Smooth muscle cell (in vitro differentiated cells): ENCODE data around the gene NDRG4. TPM values are rescaled to one million over a fixed set of nuclear protein-coding genes. Genes with fewer than 3 reads are reported as not detected.

Experiments used
- DNase-seq: peaks from one replicate; lab custom pipeline; 2025; ENCODE audit not compliant: unreplicated experiment; lab: John Stamatoyannopoulos, UW
- H2AFZ ChIP-seq: fragments of 200-600 bp; sonication (generic); 2 replicates; pipeline ENCODE4 v1.6.0; 2016; ENCODE audit warnings: antibody characterized with exemption, low read depth, mild to moderate bottlenecking
- H3F3A ChIP-seq: fragments of 200-600 bp; sonication (generic); 2 replicates; pipeline ENCODE4 v1.6.0; 2017; ENCODE audit warnings: antibody characterized with exemption, low read depth
- H3K27ac ChIP-seq: fragments of 200-600 bp; sonication (generic); 2 replicates; pipeline ENCODE4 v1.5.1; 2016; ENCODE audit warnings: low read depth, mild to moderate bottlenecking
- H3K27me3 ChIP-seq: fragments of 200-600 bp; sonication (generic); 2 replicates; pipeline ENCODE4 v1.6.1; 2016; ENCODE audit warnings: low read depth, mild to moderate bottlenecking
- H3K36me3 ChIP-seq: fragments of 200-600 bp; sonication (generic); 2 replicates; pipeline ENCODE4 v1.5.1; 2016; ENCODE audit warnings: low read depth
- H3K4me1 ChIP-seq: fragments of 200-600 bp; sonication (generic); 2 replicates; pipeline ENCODE4 v1.5.1; 2016; ENCODE audit warnings: low read depth
- H3K4me2 ChIP-seq: fragments of 200-600 bp; sonication (generic); 2 replicates; pipeline ENCODE4 v1.6.0; 2016; ENCODE audit warnings: mild to moderate bottlenecking
- H3K4me3 ChIP-seq: fragments of 200-600 bp; sonication (generic); 2 replicates; pipeline ENCODE4 v1.5.1; 2016; ENCODE audit warnings: mild to moderate bottlenecking
- H3K79me2 ChIP-seq: fragments of 200-600 bp; sonication (generic); 2 replicates; pipeline ENCODE4 v1.6.0; 2016; ENCODE audit warnings: low read depth, mild to moderate bottlenecking
- H3K9ac ChIP-seq: fragments of 200-600 bp; sonication (generic); 2 replicates; pipeline ENCODE4 v1.6.0; 2016; ENCODE audit warnings: low read depth
- H3K9me3 ChIP-seq: fragments of 200-600 bp; sonication (generic); replicated peaks from 2 replicates; pipeline ENCODE4 v1.5.1; 2016; ENCODE audit warnings: low read depth
- H4K20me1 ChIP-seq: fragments of 200-600 bp; sonication (generic); 2 replicates; pipeline ENCODE4 v1.6.0; 2016; ENCODE audit warnings: low read depth
- CTCF ChIP-seq: fragments of 200-600 bp; sonication (generic); IDR thresholded peaks from 2 replicates; pipeline ENCODE4 v1.5.1; 2017; ENCODE audit warnings: borderline replicate concordance, mild to moderate bottlenecking, antibody characterized with exemption; ENCODE audit not compliant: insufficient read depth, poor library complexity, severe bottlenecking
- WGBS: methylation state at CpG from one replicate; pipeline ENCODE4 v1.1.7; 2016; ENCODE audit warnings: low lambda C conversion rate; 5-methylcytosine and 5-hydroxymethylcytosine counted together
- polyA plus RNA-seq: library from polyadenylated mRNA; unstranded; fragments of >200 nt; fragmentation: Nextera tagmentation; extraction: Ambion mirVana; gene quantifications from 2 replicates; pipeline ENCODE4 v1.2.1, GENCODE V29; 2016
- total RNA-seq: library from RNA; depleted of rRNA; stranded (reverse); fragments of >200 nt; gene quantifications from 2 replicates; pipeline ENCODE4 v1.2.3, GENCODE V29; 2014

Gene NDRG4
- total and polyA plus RNA-seq, 2 experiments from 2014 or later = 9.9 to 23.0 TPM

GRCh38 chr16:58509256-58510096 is 9.5 kb downstream of the NDRG4 start:
- no peak overlapping the region for H3K9ac ChIP-seq
- peaks cover 4% of the 10 kb centered on the region for H3K4me1 ChIP-seq
- no peaks in the 10 kb centered on the region for H3F3A ChIP-seq
- H3K79me2 ChIP-seq = no peaks in the 10 kb centered on the region
- no peak for DNase-seq
- H3K4me2 ChIP-seq = no peak overlapping the region
- WGBS = 95% methylated on average over 9 of the region's 9 CpGs
- no peaks in the 10 kb centered on the region for H3K36me3 ChIP-seq
- no peak overlapping the region for H3K27ac ChIP-seq
- no peak for TF ChIP-seq CTCF
- no peaks in the 10 kb centered on the region for H3K27me3 ChIP-seq
- H4K20me1 ChIP-seq = no peaks in the 10 kb centered on the region
- no peak overlapping the region for H3K4me3 ChIP-seq
- H3K9me3 ChIP-seq = no peaks in the 10 kb centered on the region
- H2AFZ ChIP-seq = no peak overlapping the region

GRCh38 chr16:58510097-58510775 is 10.3 kb downstream of the NDRG4 start:
- Histone ChIP-seq H3K4me1 (peaks cover 10% of the 10 kb centered on the region), H3K4me3 (no peak overlapping the region), H2AFZ (no peak overlapping the region), H3K27me3 (no peaks in the 10 kb centered on the region), H3K9ac (no peak overlapping the region), H3K9me3 (no peaks in the 10 kb centered on the region), H3F3A (no peaks in the 10 kb centered on the region), H3K27ac (no peak overlapping the region), H3K79me2 (no peaks in the 10 kb centered on the region), H3K36me3 (no peaks in the 10 kb centered on the region), H3K4me2 (no peak overlapping the region), H4K20me1 (no peaks in the 10 kb centered on the region)
- no peak for TF ChIP-seq CTCF
- 91% methylated on average over 18 of the region's 18 CpGs for WGBS
- no peak for DNase-seq

GRCh38 chr16:58510776-58511628 is 11.1 kb downstream of the NDRG4 start:
- H3K4me2 ChIP-seq = no peak overlapping the region
- no peaks in the 10 kb centered on the region for H4K20me1 ChIP-seq
- no peak for TF ChIP-seq CTCF
- H3F3A ChIP-seq = no peaks in the 10 kb centered on the region
- H3K4me1 ChIP-seq = peaks cover 10% of the 10 kb centered on the region
- no peaks in the 10 kb centered on the region for H3K27me3 ChIP-seq
- no peak overlapping the region for H3K27ac ChIP-seq
- H3K9me3 ChIP-seq = no peaks in the 10 kb centered on the region
- no peak overlapping the region for H3K9ac ChIP-seq
- DNase-seq = no peak
- H3K4me3 ChIP-seq = no peak overlapping the region
- no peaks in the 10 kb centered on the region for H3K79me2 ChIP-seq
- WGBS = 96% methylated on average over 30 of the region's 30 CpGs
- no peaks in the 10 kb centered on the region for H3K36me3 ChIP-seq
- H2AFZ ChIP-seq = no peak overlapping the region
